Measurements from ENCODE around the gene AGO1. TPM values are rescaled to one million over a fixed set of nuclear protein-coding genes. Genes with fewer than 3 reads are reported as not detected.
A peak's percentile ranks its signal among the peaks of the same experiment; 100 is the strongest.

The AGO1 gene
- 36.2 TPM for total RNA-seq (2021; ENCODE audit: unreplicated experiment)
- polyA plus RNA-seq (2012): 12.7 and 13.2 TPM in 2 replicates
- percentile 67 among the genes with signal in this experiment for Bru-seq, nascent RNA
- percentile 90 among the genes with signal in this experiment for BruChase-seq, experiment 1, labeled RNA remaining after a 6-hour chase
- BruChase-seq, experiment 2, labeled RNA remaining after a 2-hour chase: percentile 89 among the genes with signal in this experiment
- long read RNA-seq, full-length matches to known transcripts: 1 of 18 reads
- long read RNA-seq, partial matches to known transcripts: 0 of 18 reads
- long read RNA-seq, other reads (novel, unspliced or antisense): 17 of 18 reads

DNA sequence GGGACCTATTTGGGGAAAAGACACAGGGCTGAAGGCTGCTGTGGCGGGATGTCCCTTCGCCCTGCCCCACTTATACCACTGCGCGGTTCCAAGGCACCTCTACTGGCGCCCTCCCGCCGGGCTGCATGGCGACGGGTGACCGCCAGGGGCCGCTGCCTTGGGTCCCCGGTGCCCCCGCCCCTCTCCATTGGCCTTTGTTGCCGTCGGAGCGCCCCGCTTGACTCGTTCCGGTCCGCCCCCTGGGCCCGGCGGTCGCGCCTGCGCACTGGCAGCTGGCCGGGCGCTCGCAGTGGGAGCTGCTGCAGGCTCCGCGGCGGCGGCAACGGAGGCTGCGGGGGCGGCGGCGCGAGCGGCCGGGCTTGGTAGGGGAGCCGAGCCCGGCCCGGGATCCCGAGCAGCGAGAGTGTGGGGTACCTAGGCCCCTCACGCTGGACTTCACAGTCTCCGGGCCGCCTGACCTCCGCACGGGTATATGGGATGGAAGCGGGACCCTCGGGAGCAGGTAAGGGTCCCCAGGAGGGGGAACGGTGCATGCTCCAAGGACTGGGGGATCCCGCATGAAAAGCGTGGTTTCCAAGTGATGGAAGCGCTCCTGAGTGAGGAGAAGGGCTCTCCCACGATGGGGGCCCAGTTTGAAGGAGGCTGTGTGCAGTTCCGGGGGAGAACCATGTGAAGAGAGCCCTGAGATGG is at the start of gene AGO1:
Gene AGO1, plus strand, starts transcription at position 265 of the 690 bp plus-strand sequence. Its CDS starts 213 bp downstream, at position 478.
- RAD21 ChIA-PET (ENCODE audit: low non-redundant PET in 1 of 2, low total read pairs in 2 of 2, uncharacterized antibody in 2 of 2, unreplicated experiment in 2 of 2): interaction anchor here (0.6 kb wide), 3 partner anchors 39 to 320 kb away, joined by 3 to 5 read pairs (median 3); no protein-coding TSS in a partner anchor
- intact Hi-C loops (cut with micrococcal nuclease): no loop called here
- Histone ChIP-seq H3K9me3 (ENCODE audit: control insufficient read depth in 1 of 2, insufficient read depth in 1 of 2, low read depth in 1 of 2, low read length in 2 of 2) (no peaks in the 10 kb centered on the region), H3K27ac (ENCODE audit: low read depth, low read length) (peak within 1 kb of the TSS; percentile 80; the same call in 1 of the 2 replicates), H3K27me3 (ENCODE audit: insufficient read depth, low read length) (no peaks in the 10 kb centered on the region), H3K4me2 (ENCODE audit: low read length) (peak within 1 kb of the TSS; percentile 98), H4K20me1 (ENCODE audit: insufficient read depth) (no peaks in the 10 kb centered on the region), H3K36me3 (ENCODE audit: control insufficient read depth in 1 of 2, insufficient read depth in 2 of 2, low read length in 2 of 2) (no peaks in the 10 kb centered on the region), H3K4me1 (ENCODE audit: control insufficient read depth in 1 of 2, insufficient read depth in 2 of 2, low read length in 2 of 2) (peaks cover 0 to 31% of the 10 kb centered on the region in 2 experiments; a peak in 3 of 4 replicates), H3K79me2 (ENCODE audit: insufficient read depth, low read length) (peaks cover 35% of the 10 kb centered on the region), H3K4me3 (replicated peaks in 1 of 2; ENCODE audit: low read depth in 1 of 2, low read length in 2 of 2) (peak within 1 kb of the TSS; percentile 94 to 100), H3K9me2 (ENCODE audit: insufficient read depth) (no peaks in the 10 kb centered on the region), H3K9ac (ENCODE audit: low read length) (peak within 1 kb of the TSS; percentile 95), H2AFZ (ENCODE audit: low read depth, low read length, poor library complexity, severe bottlenecking) (peak within 1 kb of the TSS; percentile 77)
- no TSS peak for BruUV-seq (replicated peaks)
- ATAC-seq (peak; percentile 95), DNase-seq (ENCODE audit: low read depth, low spot score) (peak; percentile 82)
- CTCF ChIA-PET: interaction anchor here (0.6 to 1.2 kb wide), 14 partner anchors 9 to 899 kb away, joined by 3 to 12 read pairs (median 3); partner anchors contain the start of gene AGO3
- POLR2A ChIA-PET: no interaction called here
- TF ChIP-seq TCF7L2 (IDR thresholded peaks at IDR 0.05; ENCODE audit: borderline replicate concordance, extremely low read depth, insufficient read depth, insufficient read length) (peak; percentile 78), CBX3 (IDR thresholded peaks at IDR 0.05; ENCODE audit: low read depth) (peak; percentile 47), EGR1 (IDR thresholded peaks at IDR 0.05; ENCODE audit: low read depth) (peak; percentile 86), SRF (IDR thresholded peaks at IDR 0.05; ENCODE audit: low read depth) (no peak), SIN3A (IDR thresholded peaks at IDR 0.05; ENCODE audit: low read depth) (no peak), ZNF274 (IDR thresholded peaks at IDR 0.05; ENCODE audit: low read depth, low read length) (no peak), POLR2AphosphoS5 (IDR thresholded peaks at IDR 0.05; ENCODE audit: low read depth, low read length) (peak; percentile 90), SP1 (IDR thresholded peaks at IDR 0.05; ENCODE audit: low read depth) (no peak), RAD21 (IDR thresholded peaks at IDR 0.05; ENCODE audit: low read depth) (peak; percentile 36), YY1 (IDR thresholded peaks at IDR 0.05; ENCODE audit: extremely low read depth, insufficient replicate concordance, low read depth, low read length) (peak; percentile 64), CTCF (IDR thresholded peaks at IDR 0.05 in 2 of 3, conservative IDR thresholded peaks at IDR 0.05 in 1 of 3; ENCODE audit: borderline replicate concordance in 1 of 3, insufficient read depth in 1 of 3, low read depth in 2 of 3, low read length in 2 of 3) (peak; percentile 78 to 93 (median 79)), ZFX (IDR thresholded peaks at IDR 0.05) (peak; percentile 63; the same call in 1 of the 2 replicates), REST (IDR thresholded peaks at IDR 0.05; ENCODE audit: low read depth) (no peak), FOSL1 (IDR thresholded peaks at IDR 0.05; ENCODE audit: low read depth) (no peak), ATF3 (IDR thresholded peaks at IDR 0.05) (no peak), POLR2A (IDR thresholded peaks at IDR 0.05; ENCODE audit: borderline replicate concordance, extremely low read depth, insufficient read depth, insufficient read length) (peak; percentile 76), MAX (IDR thresholded peaks at IDR 0.05) (no peak), JUND (IDR thresholded peaks at IDR 0.05) (no peak), EZH2 (IDR thresholded peaks at IDR 0.05) (no peak), EZH2phosphoT487 (IDR thresholded peaks at IDR 0.05; ENCODE audit: borderline replicate concordance) (no peak)

Data from HCT116 (cell line).